GM12864 (cell line): ENCODE results near the gene MSL3B.

Experiments used
- DNase-seq: peaks from one replicate; pipeline ENCODE4 v3.0.0-alpha.2; 2011; ENCODE audit warnings: low read depth
- H3K4me3 ChIP-seq: 2 replicates; pipeline ENCODE4 v1.5.1; 2011; ENCODE audit warnings: mild to moderate bottlenecking, low read depth, low read length, control low read depth
- CTCF ChIP-seq: IDR thresholded peaks from 2 replicates; pipeline ENCODE4 v1.5.1; 2011; ENCODE audit warnings: low read depth, mild to moderate bottlenecking, moderate library complexity, low read length, control low read depth, inconsistent platforms; ENCODE audit errors: missing control alignments

Gene MSL3B

GRCh38 chr2:233821709-233822100, 46.5 kb downstream of the MSL3B start:
- TF ChIP-seq CTCF = no peak
- no peak for DNase-seq
- no peak overlapping the region for H3K4me3 ChIP-seq

GRCh38 chr2:233821196-233821595, 47.0 kb downstream of the MSL3B start:
- H3K4me3 ChIP-seq = no peak overlapping the region
- no peak for TF ChIP-seq CTCF

GRCh38 chr2:233820774-233821105, 47.4 kb downstream of the MSL3B start:
- no peak overlapping the region for H3K4me3 ChIP-seq
- TF ChIP-seq CTCF = no peak
- no peak for DNase-seq

More at GRCh38 chr2:233821196-233821595, 47.0 kb downstream of the MSL3B start:
- no peak for DNase-seq

- no peak for TF ChIP-seq CTCF
- no peak overlapping the region for H3K4me3 ChIP-seq
- no peak for DNase-seq
Observed at GRCh38 chr2:233819884-233820773, 48.1 kb downstream of the MSL3B start.

GRCh38 chr2:233818639-233819621, 49.3 kb downstream of the MSL3B start:
- no peak for DNase-seq
- no peak for TF ChIP-seq CTCF

GRCh38 chr2:233817995-233818638, 50.1 kb downstream of the MSL3B start:
- DNase-seq = no peak
- TF ChIP-seq CTCF = no peak
- H3K4me3 ChIP-seq = no peak overlapping the region

More at GRCh38 chr2:233818639-233819621, 49.3 kb downstream of the MSL3B start:
- H3K4me3 ChIP-seq = no peak overlapping the region
